Endothelial cell of hepatic sinusoid (primary cell): ENCODE data around the gene RBM4.
"Not testable (repeated sequence)": the region's sequence is repeated elsewhere in the genome, so short reads cannot be mapped to it uniquely, and the experiment has no call there.

Source experiments
- in situ Hi-C: cut with HindIII; loops from 2 replicates; pipeline ENCODE4 v1.10.0; 2017; ENCODE audit warnings: low sequenced_read_pairs

Gene RBM4

DNA sequence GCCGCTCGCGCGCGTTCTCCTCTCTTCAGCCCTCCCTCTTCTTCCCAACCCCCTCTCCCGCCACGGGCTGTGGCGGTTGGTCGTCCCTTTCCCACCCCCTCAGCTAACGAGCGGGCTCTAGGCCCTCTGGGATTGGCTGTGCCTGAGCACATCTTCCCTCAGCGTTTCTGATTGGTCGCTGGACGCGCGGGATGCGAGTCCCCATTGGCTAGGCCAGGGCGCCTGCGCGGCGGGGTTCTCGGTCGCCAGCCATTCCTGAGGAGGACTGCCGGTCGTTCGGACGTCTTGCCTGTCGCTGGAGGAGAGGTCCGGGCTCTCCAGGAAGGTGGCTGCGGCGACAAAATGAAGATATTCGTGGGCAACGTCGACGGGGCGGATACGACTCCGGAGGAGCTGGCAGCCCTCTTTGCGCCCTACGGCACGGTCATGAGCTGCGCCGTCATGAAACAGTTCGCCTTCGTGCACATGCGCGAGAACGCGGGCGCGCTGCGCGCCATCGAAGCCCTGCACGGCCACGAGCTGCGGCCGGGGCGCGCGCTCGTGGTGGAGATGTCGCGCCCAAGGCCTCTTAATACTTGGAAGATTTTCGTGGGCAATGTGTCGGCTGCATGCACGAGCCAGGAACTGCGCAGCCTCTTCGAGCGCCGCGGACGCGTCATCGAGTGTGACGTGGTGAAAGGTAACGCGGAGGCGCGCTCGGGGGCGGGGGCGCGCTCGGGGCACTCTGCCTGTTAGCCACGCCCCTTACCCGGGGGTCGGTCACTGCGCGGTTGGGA lies 21.9 kb upstream of the RBM4 start, which contains the start of gene RBM14:
TSS of gene RBM14 (plus strand) at position 252 of the 776 bp plus-strand sequence. CDS start at position 343, 91 bp downstream.
- in situ Hi-C loops = no loop called here

DNA sequence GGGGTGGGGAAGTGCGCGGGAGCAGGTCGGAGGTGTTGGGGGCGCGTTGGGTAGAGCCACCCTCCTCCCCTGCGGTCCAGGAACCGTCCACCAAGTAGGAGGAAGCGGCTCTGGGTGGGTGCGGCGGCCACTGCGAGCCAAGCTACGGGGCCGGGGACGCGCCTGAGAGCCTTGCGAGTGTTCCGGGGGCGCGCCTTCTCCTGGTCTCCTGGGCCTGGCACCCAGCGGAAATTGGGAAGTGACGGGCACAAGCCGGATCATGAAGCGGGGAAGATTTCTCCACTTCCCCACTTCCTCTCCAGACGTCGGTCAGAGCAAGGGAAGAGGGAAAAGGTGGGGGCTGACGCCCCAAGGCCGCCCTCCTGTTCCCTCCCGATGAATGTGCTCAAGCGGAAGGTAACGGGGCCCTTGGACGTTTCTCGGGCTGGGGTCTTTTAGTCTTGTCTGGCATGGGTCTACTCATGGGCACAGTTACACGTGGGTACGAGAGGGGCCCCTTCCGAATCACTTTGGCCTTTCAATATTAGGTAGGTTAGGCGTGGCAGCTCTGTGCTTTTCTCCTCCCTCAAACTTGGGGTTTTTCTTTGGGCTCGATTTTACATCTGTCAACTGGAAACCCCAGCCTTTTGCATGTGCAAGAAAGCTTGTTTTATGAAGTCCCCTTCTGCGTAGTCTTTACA lies 21.2 kb upstream of the RBM4 start:
- in situ Hi-C loops = no loop called here

DNA sequence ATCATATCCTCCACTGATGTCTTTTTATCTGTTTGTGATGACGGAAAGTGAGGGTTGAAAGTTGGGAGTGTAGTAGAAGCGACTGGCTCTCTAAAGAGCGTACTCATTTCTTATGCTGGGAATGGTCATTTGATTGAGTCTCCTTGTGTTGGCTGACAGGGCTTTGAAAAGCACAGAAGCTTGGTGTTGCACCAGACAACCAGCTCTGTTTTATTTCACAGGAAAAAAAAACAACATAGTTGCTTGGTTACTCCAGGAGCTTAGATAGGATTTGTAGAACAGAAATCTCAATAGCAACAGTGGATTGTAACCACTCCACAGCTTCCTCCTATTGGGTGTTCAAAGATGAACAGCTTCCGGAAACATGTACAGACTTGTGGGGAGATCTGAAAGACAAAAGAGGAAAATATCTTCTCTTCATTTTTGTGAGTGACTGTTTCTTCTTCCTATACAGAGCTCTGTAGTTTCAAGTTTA lies 19.4 kb upstream of the RBM4 start:
- in situ Hi-C loops = no loop called here

DNA sequence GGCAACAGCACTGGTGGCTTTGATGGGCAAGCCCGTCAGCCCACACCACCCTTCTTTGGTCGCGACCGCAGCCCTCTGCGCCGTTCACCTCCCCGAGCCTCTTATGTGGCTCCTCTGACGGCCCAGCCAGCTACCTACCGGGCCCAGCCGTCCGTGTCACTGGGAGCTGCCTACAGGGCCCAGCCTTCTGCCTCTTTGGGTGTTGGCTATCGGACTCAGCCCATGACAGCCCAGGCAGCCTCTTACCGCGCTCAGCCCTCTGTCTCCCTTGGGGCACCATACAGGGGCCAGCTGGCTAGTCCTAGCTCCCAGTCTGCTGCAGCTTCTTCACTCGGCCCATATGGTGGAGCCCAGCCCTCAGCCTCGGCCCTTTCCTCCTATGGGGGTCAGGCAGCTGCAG lies 14.1 kb upstream of the RBM4 start:
- in situ Hi-C loops = loop anchor here (5.0 kb wide), 2 partner anchors 53 to 82 kb away; partner anchors contain the start of gene RBM4B

DNA sequence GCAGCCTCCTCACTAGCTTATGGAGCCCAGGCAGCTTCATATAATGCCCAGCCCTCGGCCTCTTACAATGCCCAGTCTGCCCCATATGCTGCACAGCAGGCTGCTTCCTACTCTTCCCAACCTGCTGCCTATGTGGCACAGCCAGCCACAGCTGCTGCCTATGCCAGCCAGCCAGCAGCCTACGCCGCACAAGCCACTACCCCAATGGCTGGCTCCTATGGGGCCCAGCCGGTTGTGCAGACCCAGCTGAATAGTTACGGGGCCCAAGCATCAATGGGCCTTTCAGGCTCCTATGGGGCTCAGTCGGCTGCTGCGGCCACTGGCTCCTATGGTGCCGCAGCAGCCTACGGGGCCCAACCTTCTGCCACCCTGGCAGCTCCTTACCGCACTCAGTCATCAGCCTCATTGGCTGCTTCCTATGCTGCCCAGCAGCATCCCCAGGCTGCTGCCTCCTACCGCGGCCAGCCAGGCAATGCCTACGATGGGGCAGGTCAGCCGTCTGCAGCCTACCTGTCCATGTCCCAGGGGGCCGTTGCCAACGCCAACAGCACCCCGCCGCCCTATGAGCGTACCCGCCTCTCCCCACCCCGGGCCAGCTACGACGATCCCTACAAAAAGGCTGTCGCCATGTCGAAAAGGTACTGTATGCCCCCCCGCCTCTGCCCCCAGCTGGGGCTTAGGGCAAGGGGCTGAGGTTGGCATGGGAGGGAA lies 13.3 kb upstream of the RBM4 start:
- in situ Hi-C loops = no loop called here

DNA sequence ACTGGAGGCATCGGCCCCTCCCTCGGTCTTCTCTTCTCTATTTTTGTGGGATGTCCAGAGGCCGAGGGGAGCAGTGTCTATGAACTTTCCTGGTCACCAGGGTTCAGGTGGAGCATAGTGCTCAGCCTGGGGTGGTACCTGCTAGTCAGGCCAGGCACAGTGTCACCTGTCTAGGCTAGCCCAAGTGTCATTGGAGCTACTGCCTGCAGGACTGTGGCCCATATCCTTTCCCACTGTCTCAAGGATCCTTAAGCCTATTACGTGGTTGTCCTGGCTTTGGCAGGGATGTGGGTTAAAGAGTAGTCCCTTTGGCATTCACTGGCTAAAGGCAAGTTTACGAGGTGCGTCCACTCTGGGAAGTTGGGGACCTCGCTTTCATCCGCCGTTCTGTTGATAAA lies 12.8 kb upstream of the RBM4 start:
- in situ Hi-C loops = no loop called here

DNA sequence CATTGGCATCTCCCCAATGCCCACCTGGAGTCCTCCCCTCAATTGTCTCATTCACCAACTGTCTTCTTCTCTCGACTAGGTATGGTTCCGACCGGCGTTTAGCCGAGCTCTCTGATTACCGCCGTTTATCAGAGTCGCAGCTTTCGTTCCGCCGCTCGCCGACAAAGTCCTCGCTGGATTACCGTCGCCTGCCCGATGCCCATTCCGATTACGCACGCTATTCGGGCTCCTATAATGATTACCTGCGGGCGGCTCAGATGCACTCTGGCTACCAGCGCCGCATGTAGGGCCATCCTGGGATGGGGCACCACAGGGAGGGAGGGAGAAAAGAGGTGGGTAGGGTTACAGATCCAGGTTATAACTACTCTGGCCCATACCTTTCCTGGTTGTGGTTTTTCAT lies 12.1 kb upstream of the RBM4 start:
- in situ Hi-C loops = no loop called here

DNA sequence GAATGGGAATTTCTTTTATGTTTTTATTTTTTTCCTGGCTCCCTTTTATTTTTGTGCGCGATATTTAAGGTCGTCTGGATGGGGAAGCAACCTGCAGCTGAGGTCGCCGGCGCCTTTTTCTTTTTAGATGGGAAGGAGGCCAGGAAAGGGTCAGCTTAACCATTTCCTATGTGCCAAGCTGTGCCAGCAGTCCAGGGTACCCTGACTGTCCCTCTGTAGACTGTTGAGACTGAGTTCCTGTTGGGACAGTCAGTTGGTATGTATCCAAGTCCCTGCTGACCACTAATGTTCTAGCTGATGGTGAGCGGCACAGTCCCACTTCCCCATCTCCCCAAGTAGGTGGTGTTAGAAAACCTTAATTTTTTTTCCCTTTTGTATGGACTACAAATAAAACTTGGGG lies 11.6 kb upstream of the RBM4 start:
- in situ Hi-C loops = no loop called here

DNA sequence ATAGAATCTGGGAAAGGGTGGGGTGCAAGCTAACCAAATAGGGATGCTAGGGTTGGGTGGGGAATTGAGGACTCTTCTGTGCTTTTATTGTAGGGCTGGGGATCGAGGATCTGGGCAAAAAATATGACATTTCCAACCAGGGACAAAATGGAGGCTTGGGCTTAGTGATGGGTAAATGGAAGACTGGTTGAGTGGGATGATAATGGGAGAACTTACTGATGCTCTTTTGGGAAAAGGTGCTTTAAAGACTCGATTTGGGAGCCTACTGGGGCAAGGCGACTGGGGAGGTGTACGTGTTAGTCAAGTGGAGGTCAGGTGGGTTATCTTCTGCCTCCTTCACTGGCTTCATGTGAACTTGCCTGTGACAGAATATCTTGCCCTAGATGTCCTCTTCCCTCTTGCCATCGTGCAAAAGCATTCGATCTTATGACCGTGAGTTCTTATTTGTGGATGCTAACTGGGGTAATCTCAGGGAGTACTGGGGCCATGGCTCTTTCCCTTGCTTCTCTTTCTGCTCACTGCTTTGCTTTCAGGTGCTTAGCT lies 10.4 kb upstream of the RBM4 start:
- in situ Hi-C loops = no loop called here

DNA sequence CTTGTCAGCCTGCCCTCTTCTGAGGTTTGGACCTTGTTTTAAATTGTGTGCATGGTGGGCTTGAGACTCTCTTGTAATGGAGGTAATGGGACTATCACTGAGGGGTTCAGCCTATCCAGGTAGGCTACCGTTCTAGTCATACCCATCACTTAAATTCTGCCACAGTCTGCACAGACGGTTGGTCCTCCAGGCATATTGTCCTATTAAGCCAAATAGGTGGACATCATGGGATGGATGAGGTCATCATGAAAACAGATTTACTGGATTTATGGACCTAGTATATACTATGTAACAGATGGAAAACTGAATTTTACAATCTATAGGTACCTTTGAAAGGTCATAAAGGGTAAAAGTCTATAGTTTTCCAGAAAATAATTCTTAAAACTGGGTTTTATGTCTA lies 9.1 kb upstream of the RBM4 start:
- in situ Hi-C loops = no loop called here

DNA sequence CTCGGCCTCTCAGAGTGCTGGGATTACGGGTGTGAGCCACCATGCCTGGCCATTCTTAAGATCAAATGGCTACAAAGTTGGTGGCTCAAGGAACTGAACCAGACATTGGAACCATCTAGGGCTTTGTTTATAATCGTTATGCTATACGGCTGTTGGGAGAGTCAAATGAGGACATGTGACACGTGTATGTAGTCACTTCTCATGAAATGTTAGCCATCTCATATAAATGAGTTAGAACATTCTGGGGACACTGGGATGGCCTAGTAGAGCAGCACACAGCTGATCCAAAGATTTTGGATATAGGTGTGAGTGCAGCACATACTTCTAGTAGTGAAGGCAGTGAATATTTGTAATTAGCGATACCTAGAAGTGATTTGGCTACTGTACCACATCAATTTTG lies 6.6 kb upstream of the RBM4 start:
- in situ Hi-C loops = no loop called here

DNA sequence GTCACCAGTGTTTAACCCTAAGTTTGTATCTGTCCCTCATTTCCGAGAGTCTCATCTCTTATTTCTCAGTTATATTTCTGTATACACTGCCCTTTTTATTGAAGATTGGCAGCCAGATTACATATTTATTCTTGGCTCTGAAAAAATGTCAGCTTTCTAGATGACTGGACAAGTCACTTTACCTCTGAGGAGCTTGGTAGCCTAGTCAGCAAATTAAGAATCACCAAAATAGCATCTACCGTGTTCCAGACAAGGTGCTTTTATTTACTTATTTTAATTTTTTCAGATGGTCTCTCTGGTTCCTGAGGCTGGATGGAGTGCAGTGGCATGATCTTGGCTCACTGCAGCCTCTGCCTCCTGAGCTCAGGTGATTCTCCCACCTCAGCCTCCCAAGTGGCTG lies 5.6 kb upstream of the RBM4 start:
- in situ Hi-C loops = no loop called here

DNA sequence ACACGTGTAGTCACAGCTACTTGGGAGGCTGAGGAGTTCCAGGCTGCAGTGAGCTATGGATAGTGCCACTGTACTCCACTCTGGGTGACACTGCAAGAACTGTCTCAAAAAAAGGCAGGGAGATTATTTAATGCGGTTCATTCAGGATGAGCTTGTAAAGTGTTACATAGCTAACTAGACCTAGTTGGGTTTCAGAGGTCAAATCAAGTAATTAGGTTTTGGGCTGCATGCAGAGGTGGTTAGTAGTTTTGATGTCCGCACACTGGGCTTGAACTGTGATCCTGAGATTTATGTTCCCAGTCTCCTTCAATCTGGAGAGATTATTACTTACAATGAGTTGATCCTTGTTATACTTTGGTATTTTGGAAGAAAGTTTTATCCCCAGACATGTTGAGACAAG lies 2.1 kb upstream of the RBM4 start:
- in situ Hi-C loops = no loop called here

DNA sequence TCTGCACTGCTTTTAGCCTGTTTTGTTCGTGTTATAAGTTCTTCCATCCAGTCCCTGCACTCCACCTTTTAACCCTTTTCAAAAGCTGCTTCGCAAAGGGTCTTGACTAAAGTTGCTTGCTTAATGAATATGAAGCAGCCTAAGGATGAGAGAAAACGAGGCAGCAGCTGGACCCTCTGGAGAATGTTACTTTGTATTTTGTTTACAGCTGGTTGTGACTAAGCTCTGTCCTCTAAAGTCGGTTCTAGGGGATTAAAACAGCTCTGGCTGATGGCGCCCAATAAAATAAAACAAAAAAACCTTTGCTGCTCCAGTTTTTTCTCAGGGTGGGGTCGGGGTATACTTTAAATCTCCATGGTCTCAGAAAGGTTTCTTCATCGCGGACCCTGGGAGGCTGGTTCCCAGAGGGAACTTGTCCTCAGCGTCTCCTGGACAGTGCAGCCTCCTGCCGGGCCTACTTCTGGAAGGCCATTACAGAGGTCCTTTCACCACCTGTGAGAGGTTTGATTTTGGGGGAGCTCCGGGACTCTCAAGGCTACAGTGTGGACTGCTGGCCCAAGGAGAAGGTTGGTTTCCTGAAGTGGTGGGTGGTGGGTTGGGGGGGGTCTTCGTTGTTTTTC lies 836 bp upstream of the RBM4 start:
- in situ Hi-C loops = no loop called here

DNA sequence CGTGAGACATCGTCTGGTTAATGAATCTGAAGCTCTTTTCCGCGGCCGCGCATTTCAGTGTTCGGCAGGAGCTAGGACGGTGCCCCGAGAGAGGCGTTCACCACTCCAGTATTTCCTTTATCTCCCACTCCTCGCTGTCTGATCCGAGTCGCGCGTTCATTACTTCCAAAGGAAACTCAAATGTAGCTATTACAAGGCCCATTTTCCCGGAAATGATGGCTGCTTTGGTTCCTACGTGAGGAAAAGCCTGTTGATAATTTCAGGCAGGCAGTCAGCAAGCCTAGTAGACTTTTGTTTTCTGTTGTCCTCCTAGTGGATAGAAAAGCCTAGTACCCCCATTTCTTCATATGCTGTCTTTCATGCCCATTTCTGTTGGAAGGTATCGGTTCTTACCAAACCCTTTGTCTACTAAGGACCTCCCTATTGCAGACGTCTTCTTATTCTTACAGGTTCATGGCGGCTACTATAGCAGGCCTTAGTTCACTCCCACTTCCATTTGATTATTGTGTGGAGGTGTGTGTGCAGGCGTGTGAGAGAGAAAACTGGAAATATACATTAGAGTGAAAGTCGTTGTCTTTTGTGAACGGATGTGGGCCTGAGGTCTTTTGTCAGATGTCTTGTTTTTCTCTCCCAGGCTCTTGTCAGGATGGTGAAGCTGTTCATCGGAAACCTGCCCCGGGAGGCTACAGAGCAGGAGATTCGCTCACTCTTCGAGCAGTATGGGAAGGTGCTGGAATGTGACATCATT lies 737 bp downstream of the RBM4 start:
- in situ Hi-C loops = no loop called here

DNA sequence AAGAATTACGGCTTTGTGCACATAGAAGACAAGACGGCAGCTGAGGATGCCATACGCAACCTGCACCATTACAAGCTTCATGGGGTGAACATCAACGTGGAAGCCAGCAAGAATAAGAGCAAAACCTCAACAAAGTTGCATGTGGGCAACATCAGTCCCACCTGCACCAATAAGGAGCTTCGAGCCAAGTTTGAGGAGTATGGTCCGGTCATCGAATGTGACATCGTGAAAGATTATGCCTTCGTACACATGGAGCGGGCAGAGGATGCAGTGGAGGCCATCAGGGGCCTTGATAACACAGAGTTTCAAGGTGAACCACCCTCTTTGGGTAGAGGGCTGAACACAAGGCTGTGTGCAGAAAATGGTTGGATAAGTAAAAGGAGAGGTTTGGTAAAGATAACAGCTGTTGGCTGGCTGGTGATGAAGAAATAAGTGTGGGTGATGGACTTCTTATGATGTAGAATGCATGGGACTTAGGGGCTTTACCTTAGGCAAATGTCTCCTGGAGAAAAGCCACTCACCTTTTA lies 1.4 kb downstream of the RBM4 start:
- in situ Hi-C loops = not testable (repeated sequence)

DNA sequence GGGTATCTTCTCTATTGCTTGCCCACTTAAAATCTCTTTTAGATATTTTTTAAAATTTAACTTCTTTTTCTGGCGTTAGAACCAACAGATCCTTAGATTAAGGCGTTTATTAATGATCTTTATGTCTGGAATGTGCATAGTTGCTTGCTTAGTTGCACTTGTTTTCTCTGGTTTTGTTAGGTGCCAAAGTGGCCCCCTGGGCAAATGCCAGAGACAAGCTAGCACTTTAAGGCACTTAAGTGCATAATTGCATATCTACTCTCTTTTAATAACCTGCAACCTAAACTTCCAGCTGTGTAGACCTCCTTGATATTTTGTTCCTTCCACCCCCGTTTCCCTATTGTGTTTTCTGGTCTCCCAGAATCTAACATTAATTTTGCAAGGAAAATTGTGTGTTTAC lies 3.3 kb downstream of the RBM4 start:
- in situ Hi-C loops = no loop called here

DNA sequence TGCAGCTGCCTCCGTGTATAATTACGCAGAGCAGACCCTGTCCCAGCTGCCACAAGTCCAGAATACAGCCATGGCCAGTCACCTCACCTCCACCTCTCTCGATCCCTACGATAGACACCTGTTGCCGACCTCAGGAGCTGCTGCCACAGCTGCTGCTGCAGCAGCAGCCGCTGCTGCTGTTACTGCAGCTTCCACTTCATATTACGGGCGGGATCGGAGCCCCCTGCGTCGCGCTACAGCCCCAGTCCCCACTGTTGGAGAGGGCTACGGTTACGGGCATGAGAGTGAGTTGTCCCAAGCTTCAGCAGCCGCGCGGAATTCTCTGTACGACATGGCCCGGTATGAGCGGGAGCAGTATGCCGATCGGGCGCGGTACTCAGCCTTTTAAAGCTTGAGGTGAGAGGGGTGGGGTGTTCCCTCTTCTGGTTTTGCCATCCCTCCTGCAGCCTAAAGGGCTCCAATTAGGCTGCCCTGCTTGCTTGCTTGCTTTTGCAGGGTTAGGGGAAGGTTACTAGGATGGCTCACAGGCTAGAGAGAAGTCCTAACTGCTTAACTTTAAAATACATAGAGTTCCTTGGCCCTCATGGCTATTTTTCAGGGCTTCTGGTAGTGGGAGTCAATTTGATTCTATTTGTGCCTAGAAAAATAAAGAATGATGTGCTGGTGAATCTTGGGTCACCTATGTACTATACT lies 5.4 kb downstream of the RBM4 start:
- in situ Hi-C loops = no loop called here

DNA sequence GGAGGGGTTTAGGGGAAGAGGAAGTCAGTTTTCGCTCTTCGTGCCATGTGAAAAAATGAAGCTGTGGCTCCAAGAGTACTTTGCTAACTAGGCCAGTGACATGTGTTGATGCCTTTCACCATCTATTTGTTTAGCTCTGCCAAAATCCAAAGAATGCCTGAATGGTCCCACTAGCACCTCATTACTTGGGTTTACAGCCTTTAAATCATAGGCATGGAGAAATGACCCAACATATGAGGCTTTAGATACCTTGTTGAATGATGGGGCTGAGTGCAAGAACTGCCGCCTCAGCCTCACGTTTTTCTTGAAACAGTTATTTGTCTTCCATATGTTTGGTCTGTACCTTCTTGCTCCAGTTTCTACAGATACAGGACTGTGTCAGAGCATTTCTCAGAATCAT lies 8.3 kb downstream of the RBM4 start:
- in situ Hi-C loops = no loop called here
